ENCODE measurements around the gene HSFX3.

HSFX3 gene

GRCh38 chrX:149571770-149572169 is 22.0 kb upstream of the HSFX3 start:
- H3K4me3 ChIP-seq (replicated peaks; ENCODE audit: insufficient read depth, low read length), result no peak overlapping the region
- no peaks in the 10 kb centered on the region for H3K27me3 ChIP-seq (ENCODE audit: insufficient read depth, poor library complexity, severe bottlenecking)
- H3K27ac ChIP-seq (replicated peaks), result no peak overlapping the region
- TF ChIP-seq POLR2AphosphoS5 (IDR thresholded peaks at IDR 0.05; ENCODE audit: low read depth), result no peak
- TF ChIP-seq CTCF (IDR thresholded peaks at IDR 0.05; ENCODE audit: insufficient read depth, low read length), result no peak
- DNase-seq (ENCODE audit: low read depth in 1 of 2, low spot score in 1 of 2), result no peak

- TF ChIP-seq GABPA (IDR thresholded peaks at IDR 0.05; ENCODE audit: low read depth), result no peak
- TF ChIP-seq POLR2AphosphoS5 (IDR thresholded peaks at IDR 0.05; ENCODE audit: low read depth), result no peak
- no peak for TF ChIP-seq SPI1 (IDR thresholded peaks at IDR 0.05; ENCODE audit: borderline replicate concordance, low read depth)
- TF ChIP-seq CTCF (IDR thresholded peaks at IDR 0.05; ENCODE audit: insufficient read depth, low read length), result no peak
- no peak for TF ChIP-seq REST (IDR thresholded peaks at IDR 0.05; ENCODE audit: insufficient replicate concordance, low read depth)
- H3K27ac ChIP-seq (replicated peaks), result no peak overlapping the region
- H3K27me3 ChIP-seq (ENCODE audit: insufficient read depth, poor library complexity, severe bottlenecking), result no peaks in the 10 kb centered on the region
- DNase-seq (ENCODE audit: low read depth in 1 of 2, low spot score in 1 of 2), result no peak
- no peak overlapping the region for H3K4me3 ChIP-seq (replicated peaks; ENCODE audit: insufficient read depth, low read length)
Measured at GRCh38 chrX:149570668-149571067, 20.9 kb upstream of the HSFX3 start.

GRCh38 chrX:149569770-149570169 is 20.0 kb upstream of the HSFX3 start:
- no peak overlapping the region for H3K4me3 ChIP-seq (replicated peaks; ENCODE audit: insufficient read depth, low read length)
- no peak for TF ChIP-seq POLR2AphosphoS5 (IDR thresholded peaks at IDR 0.05; ENCODE audit: low read depth)
- TF ChIP-seq REST (IDR thresholded peaks at IDR 0.05; ENCODE audit: insufficient replicate concordance, low read depth), result no peak
- no peak for TF ChIP-seq GABPA (IDR thresholded peaks at IDR 0.05; ENCODE audit: low read depth)
- TF ChIP-seq CTCF (IDR thresholded peaks at IDR 0.05; ENCODE audit: insufficient read depth, low read length), result no peak
- TF ChIP-seq SPI1 (IDR thresholded peaks at IDR 0.05; ENCODE audit: borderline replicate concordance, low read depth), result no peak

GRCh38 chrX:149568701-149569296 is 19.1 kb upstream of the HSFX3 start:
- no peak for DNase-seq (ENCODE audit: low read depth in 1 of 2, low spot score in 1 of 2)
- Histone ChIP-seq H3K27me3 (ENCODE audit: insufficient read depth, poor library complexity, severe bottlenecking) (no peaks in the 10 kb centered on the region), H3K27ac (replicated peaks) (no peak overlapping the region), H3K4me3 (replicated peaks; ENCODE audit: insufficient read depth, low read length) (no peak overlapping the region)
- TF ChIP-seq REST (IDR thresholded peaks at IDR 0.05; ENCODE audit: insufficient replicate concordance, low read depth) (no peak), SPI1 (IDR thresholded peaks at IDR 0.05; ENCODE audit: borderline replicate concordance, low read depth) (no peak), POLR2AphosphoS5 (IDR thresholded peaks at IDR 0.05; ENCODE audit: low read depth) (no peak), CTCF (IDR thresholded peaks at IDR 0.05; ENCODE audit: insufficient read depth, low read length) (no peak), GABPA (IDR thresholded peaks at IDR 0.05; ENCODE audit: low read depth) (no peak)

More at GRCh38 chrX:149569770-149570169, 20.0 kb upstream of the HSFX3 start:
- Histone ChIP-seq H3K27ac (replicated peaks) (no peak overlapping the region), H3K27me3 (ENCODE audit: insufficient read depth, poor library complexity, severe bottlenecking) (no peaks in the 10 kb centered on the region)
- DNase-seq (ENCODE audit: low read depth in 1 of 2, low spot score in 1 of 2), result no peak
